Transverse colon (tissue), 4 donors: ENCODE data around the gene PAXIP1. TPM values are rescaled to one million over a fixed set of nuclear protein-coding genes. Genes with fewer than 3 reads are reported as not detected.

ENCODE experiments used
- DNase-seq: peaks from one replicate; pipeline ENCODE4 v3.0.0-alpha.2; 2019
- H3K27ac ChIP-seq, 4 donors: fragments of 200-600 bp; sonication (generic); 2 replicates each; pipeline ENCODE4 v1.5.1; 2016 to 2018; ENCODE audit warnings: inconsistent platforms in 4 of 4
- H3K27me3 ChIP-seq: fragments of 200-600 bp; sonication (generic); 2 replicates; pipeline ENCODE4 v1.5.1; 2017; ENCODE audit warnings: inconsistent platforms
- H3K36me3 ChIP-seq, 4 donors: fragments of 200-600 bp; sonication (generic); 2 replicates each; pipeline ENCODE4 v1.5.1; 2017 to 2019; ENCODE audit warnings: inconsistent platforms in 4 of 4
- H3K4me1 ChIP-seq, 4 donors: fragments of 200-600 bp; sonication (generic); 2 replicates each; pipeline ENCODE4 v1.5.1; 2017 to 2020; ENCODE audit warnings: inconsistent platforms in 4 of 4
- H3K4me3 ChIP-seq, 4 donors: fragments of 200-600 bp; sonication (generic); 1 replicate in 1 of 4; 2 replicates in 3 of 4; pipeline versions ENCODE4 v1.5.1 to v1.6.1; 2017 to 2019; ENCODE audit warnings: inconsistent platforms in 4 of 4
- H3K9me3 ChIP-seq, 2 donors: fragments of 200-600 bp; sonication (generic); 2 replicates each; pipeline ENCODE4 v1.5.1; 2017 to 2019; ENCODE audit warnings: inconsistent platforms in 2 of 2
- EP300 ChIP-seq: sonication (generic); formaldehyde crosslinking; IDR thresholded peaks from one replicate; pipeline ENCODE4 v1.6.1; 2017; ENCODE audit warnings: antibody characterized with exemption, low read depth
- POLR2A ChIP-seq: fragments of 450-650 bp; IDR thresholded peaks from one replicate; pipeline ENCODE4 v1.6.1; 2016; ENCODE audit warnings: antibody characterized with exemption, mild to moderate bottlenecking, moderate library complexity
- POLR2AphosphoS5 ChIP-seq, 3 donors: sonication (generic); formaldehyde crosslinking; IDR thresholded peaks; one replicate each; pipeline ENCODE4 v1.6.1; 2016; ENCODE audit warnings: antibody characterized with exemption in 3 of 3
- WGBS, 2 donors: methylation state at CpG; one replicate each; pipeline ENCODE4 v1.1.5; 2018; ENCODE audit warnings: low coverage in 1 of 2; 5-methylcytosine and 5-hydroxymethylcytosine counted together
- in situ Hi-C, 4 donors: fragments of 200-750 bp; cut with MboI; loops; one replicate each; pipeline versions ENCODE4 v1.15.0 to v1.15.1; 2017; ENCODE audit warnings: low sequenced_read_pairs in 3 of 4, low pct_ligation_motif_present in 1 of 4, low pct_unique_long_range_greater_than_20kb in 1 of 4
- intact Hi-C: fragments of 100-400 bp; cut with DNase I; formaldehyde crosslinking; loops from one replicate; pipeline ENCODE4 v1.15.1; 2023; ENCODE audit warnings: low total_unique reads
- total RNA-seq, 4 donors: library from RNA; depleted of rRNA; stranded (reverse); fragments of >200 nt; gene quantifications; one replicate each; pipeline ENCODE4 v1.1.0, GENCODE V29; 2016
- TF ChIP-seq, protein P1 (sequence below), 5 experiments: fragments of 200-600 bp in 3 of 5; fragments of 450-650 bp in 2 of 5; sonication (generic) in 3 of 5; IDR thresholded peaks; 1 replicate in 2 of 5; 2 replicates in 3 of 5; pipeline ENCODE4 v1.5.1; 2016 to 2017; ENCODE audit warnings: antibody characterized with exemption in 5 of 5, inconsistent platforms in 3 of 5, mild to moderate bottlenecking in 2 of 5, moderate library complexity in 1 of 5

PAXIP1 gene
- total RNA-seq, 4 donors from 2014 or later = 8.2 to 410 (median 13.3) TPM

DNA sequence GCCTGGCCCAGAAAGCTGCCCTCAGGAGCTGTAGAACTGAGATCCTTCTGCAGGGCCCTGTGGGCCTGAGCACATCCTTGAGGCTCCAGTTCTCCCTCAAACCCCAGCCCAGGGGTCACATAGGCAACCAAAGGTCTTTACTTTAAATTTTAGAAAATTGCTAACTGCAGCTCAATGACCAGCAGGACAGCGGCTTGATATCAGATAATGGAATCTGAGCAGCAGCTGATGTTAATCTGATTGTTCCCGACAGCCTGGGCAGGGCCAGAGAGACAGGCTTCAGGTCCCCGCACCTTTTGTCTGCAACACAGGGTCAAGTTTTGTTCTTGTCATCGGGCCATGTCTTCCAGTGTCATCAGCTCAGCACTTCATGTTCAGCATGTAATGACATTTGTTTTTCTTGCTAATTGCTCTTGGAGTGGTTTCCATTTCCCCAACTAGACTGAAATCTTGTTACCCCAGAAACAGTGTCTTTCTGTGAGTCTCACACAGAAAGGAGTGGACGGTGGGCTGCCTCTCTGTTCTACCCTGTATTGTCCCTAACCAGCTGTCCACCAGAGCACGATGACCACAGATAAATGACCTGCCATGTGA is 91.0 kb downstream of the PAXIP1 start:
- H3K27ac ChIP-seq = no peak overlapping the region
- H3K4me1 ChIP-seq = peaks cover 0 to 8% (median 3%) of the 10 kb centered on the region in 4 donors
- intact Hi-C loops (no loop called here), in situ Hi-C loops (loop anchor here in 2 of 4 donors (25.0 kb wide), 2 partner anchors 275 to 450 kb away; no protein-coding TSS in a partner anchor)
- H3K4me3 ChIP-seq = no peak overlapping the region
- H3K36me3 ChIP-seq = no peaks in the 10 kb centered on the region
- H3K27me3 ChIP-seq = peaks cover 25% of the 10 kb centered on the region
- TF ChIP-seq EP300 = no peak
- TF ChIP-seq, protein P1, sequence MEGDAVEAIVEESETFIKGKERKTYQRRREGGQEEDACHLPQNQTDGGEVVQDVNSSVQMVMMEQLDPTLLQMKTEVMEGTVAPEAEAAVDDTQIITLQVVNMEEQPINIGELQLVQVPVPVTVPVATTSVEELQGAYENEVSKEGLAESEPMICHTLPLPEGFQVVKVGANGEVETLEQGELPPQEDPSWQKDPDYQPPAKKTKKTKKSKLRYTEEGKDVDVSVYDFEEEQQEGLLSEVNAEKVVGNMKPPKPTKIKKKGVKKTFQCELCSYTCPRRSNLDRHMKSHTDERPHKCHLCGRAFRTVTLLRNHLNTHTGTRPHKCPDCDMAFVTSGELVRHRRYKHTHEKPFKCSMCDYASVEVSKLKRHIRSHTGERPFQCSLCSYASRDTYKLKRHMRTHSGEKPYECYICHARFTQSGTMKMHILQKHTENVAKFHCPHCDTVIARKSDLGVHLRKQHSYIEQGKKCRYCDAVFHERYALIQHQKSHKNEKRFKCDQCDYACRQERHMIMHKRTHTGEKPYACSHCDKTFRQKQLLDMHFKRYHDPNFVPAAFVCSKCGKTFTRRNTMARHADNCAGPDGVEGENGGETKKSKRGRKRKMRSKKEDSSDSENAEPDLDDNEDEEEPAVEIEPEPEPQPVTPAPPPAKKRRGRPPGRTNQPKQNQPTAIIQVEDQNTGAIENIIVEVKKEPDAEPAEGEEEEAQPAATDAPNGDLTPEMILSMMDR (IDR thresholded peaks at IDR 0.05) = no peak
- TF ChIP-seq POLR2A = no peak
- no peak for TF ChIP-seq POLR2AphosphoS5 (IDR thresholded peaks at IDR 0.05)
- DNase-seq = no peak
- no peaks in the 10 kb centered on the region for H3K9me3 ChIP-seq
- WGBS, 2 donors = 79% methylated on average over 6 of the region's 6 CpGs; no CpG with 5 or more reads in 1 of the 2 donors

DNA sequence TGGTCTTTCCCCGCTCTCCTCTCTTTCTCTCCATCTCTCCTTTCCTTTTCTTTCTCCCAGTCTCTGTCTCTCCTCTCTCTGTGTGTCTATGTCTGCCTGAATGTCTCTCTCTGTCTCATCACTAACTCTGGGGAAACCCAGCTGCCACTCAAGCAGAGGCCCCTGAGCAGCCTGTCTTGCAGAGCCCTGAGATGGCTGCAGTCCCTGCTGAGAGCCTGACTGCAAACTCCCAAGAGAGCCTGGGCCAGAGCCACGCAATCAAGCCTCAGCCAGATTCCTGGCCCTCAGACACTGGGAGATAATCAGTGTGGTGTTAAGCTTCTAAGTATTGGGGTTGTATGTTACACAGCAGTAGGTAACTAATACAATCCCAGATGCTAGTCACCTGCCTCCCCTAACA is 91.5 kb downstream of the PAXIP1 start:
- Histone ChIP-seq H3K4me3 (no peak overlapping the region), H3K27me3 (peaks cover 25% of the 10 kb centered on the region), H3K9me3 (no peaks in the 10 kb centered on the region), H3K27ac (no peak overlapping the region), H3K4me1 (peaks cover 0 to 8% (median 3%) of the 10 kb centered on the region in 4 donors), H3K36me3 (no peaks in the 10 kb centered on the region)
- DNase-seq = no peak
- TF ChIP-seq EP300 (no peak), POLR2AphosphoS5 (IDR thresholded peaks at IDR 0.05) (no peak), POLR2A (no peak)
- TF ChIP-seq, protein P1 (IDR thresholded peaks at IDR 0.05) = no peak
- in situ Hi-C loops (loop anchor here in 2 of 4 donors (25.0 kb wide), 2 partner anchors 276 to 451 kb away; no protein-coding TSS in a partner anchor), intact Hi-C loops (no loop called here)
- WGBS, 2 donors = 75% methylated on average over 2 of the region's 2 CpGs; no CpG with 5 or more reads in 1 of the 2 donors

DNA sequence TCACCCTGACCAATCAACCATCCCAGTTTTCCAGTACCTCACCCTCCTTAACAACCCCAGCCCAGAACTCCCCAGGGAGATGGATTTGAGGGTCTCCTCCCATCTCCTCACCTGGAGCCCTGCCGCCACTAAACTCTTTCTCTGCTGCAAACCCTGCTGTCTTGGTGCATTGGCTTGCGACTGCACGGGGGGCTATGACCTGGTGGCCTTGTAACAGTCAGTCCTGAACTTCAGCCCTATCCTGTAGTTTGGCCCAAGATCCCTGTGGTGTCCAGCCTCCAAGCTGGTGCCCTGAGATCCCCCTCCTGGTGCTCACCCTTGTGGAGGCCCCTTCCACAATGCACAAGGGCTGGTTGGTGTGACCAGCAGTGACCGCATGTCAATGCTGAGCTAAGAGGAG is 91.9 kb downstream of the PAXIP1 start:
- Histone ChIP-seq H3K4me1 (peaks cover 0 to 8% (median 3%) of the 10 kb centered on the region in 4 donors), H3K36me3 (no peaks in the 10 kb centered on the region), H3K27ac (no peak overlapping the region), H3K9me3 (no peaks in the 10 kb centered on the region), H3K4me3 (no peak overlapping the region), H3K27me3 (peaks cover 22% of the 10 kb centered on the region)
- intact Hi-C loops (no loop called here), in situ Hi-C loops (loop anchor here in 2 of 4 donors (25.0 kb wide), 2 partner anchors 276 to 451 kb away; no protein-coding TSS in a partner anchor)
- DNase-seq = no peak
- WGBS, 2 donors = 100% methylated on average over 4 of the region's 4 CpGs; no CpG with 5 or more reads in 1 of the 2 donors
- TF ChIP-seq EP300 (no peak), POLR2A (no peak), POLR2AphosphoS5 (IDR thresholded peaks at IDR 0.05) (no peak)
- TF ChIP-seq, protein P1 (IDR thresholded peaks at IDR 0.05) = no peak

DNA sequence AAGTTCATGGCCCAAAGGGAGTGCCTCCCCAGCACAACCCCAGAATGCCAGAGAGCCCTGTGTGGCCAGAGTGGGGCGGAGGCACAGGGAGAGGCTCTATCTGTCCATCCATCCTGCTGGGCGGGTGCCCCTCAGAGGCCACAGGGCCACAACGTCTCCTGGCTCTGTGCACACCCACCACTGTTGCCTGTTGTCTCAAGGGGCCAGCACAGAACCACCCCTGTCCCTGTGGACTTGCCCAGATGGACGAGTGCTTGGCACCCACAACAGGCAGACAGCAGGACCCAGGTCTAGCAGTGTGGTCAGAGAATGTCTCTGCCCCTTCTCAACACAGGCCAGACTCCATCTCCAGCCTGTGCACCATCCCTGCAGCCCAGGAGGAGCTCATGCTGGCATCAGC is 92.8 kb downstream of the PAXIP1 start:
- no peak for DNase-seq
- Histone ChIP-seq H3K4me1 (peaks cover 0 to 8% (median 3%) of the 10 kb centered on the region in 4 donors), H3K27me3 (peaks cover 13% of the 10 kb centered on the region), H3K36me3 (no peaks in the 10 kb centered on the region), H3K27ac (no peak overlapping the region), H3K9me3 (no peaks in the 10 kb centered on the region), H3K4me3 (no peak overlapping the region)
- in situ Hi-C loops (loop anchor here in 2 of 4 donors (25.0 kb wide), 2 partner anchors 277 to 452 kb away; no protein-coding TSS in a partner anchor), intact Hi-C loops (no loop called here)
- TF ChIP-seq EP300 = no peak
- WGBS, 2 donors = 29% methylated on average over 1 of the region's 4 CpGs; no CpG with 5 or more reads in 1 of the 2 donors
